ENCODE measurements around the gene ST6GAL1. TPM values are rescaled to one million over a fixed set of nuclear protein-coding genes. Genes with fewer than 3 reads are reported as not detected.
"Not testable (repeated sequence)": the region's sequence is repeated elsewhere in the genome, so short reads cannot be mapped to it uniquely, and the experiment has no call there.

The ST6GAL1 gene
- total and polyA plus RNA-seq, 4 donors, result 28.9 to 44.6 (median 34.6) TPM

DNA sequence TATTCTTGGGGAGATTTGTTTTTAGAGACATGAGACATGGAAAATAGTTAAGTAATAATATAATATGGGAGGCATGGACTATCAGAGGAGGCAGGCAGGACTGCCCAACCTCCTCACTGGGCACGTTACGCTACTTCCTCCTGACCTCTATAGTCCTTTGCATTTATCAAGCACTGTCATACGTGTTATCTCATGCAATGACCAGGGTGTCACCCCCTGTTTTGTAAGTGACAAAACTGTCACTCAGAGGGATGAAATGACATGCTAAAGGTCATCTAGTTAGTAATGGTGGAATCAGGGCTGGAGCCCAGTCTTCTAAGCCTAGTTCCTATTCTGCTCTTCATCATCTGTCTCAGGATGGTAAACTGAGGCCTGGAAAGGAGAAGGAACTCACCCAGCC is 66.7 kb downstream of the ST6GAL1 start:
- no peaks in the 10 kb centered on the region for H3K36me3 ChIP-seq (ENCODE audit: control insufficient read depth, insufficient read depth, low read length)

DNA sequence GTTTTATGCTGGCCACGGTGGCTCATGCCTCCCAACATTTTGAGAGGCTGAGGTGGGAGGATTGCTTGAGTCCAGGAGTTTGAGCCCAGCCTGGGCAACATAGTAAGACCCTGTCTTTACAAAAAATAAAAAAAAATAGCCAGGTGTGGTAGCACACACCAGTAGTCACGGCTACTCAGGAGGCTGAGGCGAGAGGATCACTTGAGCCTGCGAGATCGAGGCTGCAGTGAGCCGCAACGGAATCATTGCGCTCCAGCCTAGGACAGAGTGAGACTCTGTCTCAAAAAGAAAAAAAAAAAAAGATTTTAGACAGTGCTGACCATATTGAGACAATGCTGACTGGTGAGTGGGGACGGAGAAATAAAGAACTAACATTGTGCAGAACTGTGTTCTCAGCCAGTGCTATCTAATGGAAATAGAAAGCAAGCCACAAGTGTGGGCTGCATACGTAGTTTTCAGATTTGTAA is 67.2 kb downstream of the ST6GAL1 start:
- Histone ChIP-seq H3K9me3 (ENCODE audit: control insufficient read depth, insufficient read depth, low read length) (no peaks in the 10 kb centered on the region), H3K27me3 (ENCODE audit: control insufficient read depth, insufficient read depth, low read length) (no peaks in the 10 kb centered on the region), H3K27ac (ENCODE audit: low read depth, low read length) (no peak overlapping the region), H3K36me3 (ENCODE audit: control insufficient read depth, insufficient read depth, low read length) (no peaks in the 10 kb centered on the region), H3K4me1 (ENCODE audit: control insufficient read depth, insufficient read depth, low read length) (no peaks in the 10 kb centered on the region), H3K4me3 (ENCODE audit: low read depth, low read length) (no peak overlapping the region)
- no peak for DNase-seq (ENCODE audit: low read depth in 4 of 6, low spot score in 6 of 6)
- 93% methylated on average over 9 of the region's 10 CpGs for WGBS (ENCODE audit: insufficient coverage)

More for the DNA sequence above, 66.7 kb downstream of the ST6GAL1 start:
- Histone ChIP-seq H3K27me3 (ENCODE audit: control insufficient read depth, insufficient read depth, low read length) (no peaks in the 10 kb centered on the region), H3K27ac (ENCODE audit: low read depth, low read length) (no peak overlapping the region), H3K4me1 (ENCODE audit: control insufficient read depth, insufficient read depth, low read length) (no peaks in the 10 kb centered on the region), H3K4me3 (ENCODE audit: low read depth, low read length) (no peak overlapping the region), H3K9me3 (ENCODE audit: control insufficient read depth, insufficient read depth, low read length) (no peaks in the 10 kb centered on the region)
- DNase-seq (ENCODE audit: low read depth in 4 of 6, low spot score in 6 of 6), result no peak
- WGBS (ENCODE audit: insufficient coverage), result 83% methylated on average over 3 of the region's 3 CpGs

DNA sequence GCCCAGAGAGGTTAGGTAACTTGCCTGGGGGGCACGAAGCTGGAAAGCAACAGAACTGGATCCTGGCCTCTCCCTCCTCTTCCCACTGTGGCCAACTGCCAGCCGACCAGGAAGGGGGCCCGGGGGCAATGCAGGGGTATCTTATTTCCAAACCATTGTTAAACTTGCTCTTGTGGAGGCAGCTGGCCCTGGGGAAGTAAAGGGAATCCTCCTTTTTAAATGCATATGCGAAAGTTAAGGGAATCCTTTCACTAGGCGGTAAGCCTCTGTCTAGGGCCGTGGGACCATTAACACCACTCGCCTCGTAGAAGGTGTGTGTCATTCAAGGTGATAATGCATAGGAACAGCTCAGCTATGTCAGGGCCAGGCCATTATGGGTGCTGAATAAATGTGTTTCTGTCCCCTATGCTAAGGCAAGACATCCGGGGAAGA is 68.6 kb downstream of the ST6GAL1 start:
- Histone ChIP-seq H3K27me3 (ENCODE audit: control insufficient read depth, insufficient read depth, low read length) (no peaks in the 10 kb centered on the region), H3K27ac (ENCODE audit: low read depth, low read length) (no peak overlapping the region), H3K9me3 (ENCODE audit: control insufficient read depth, insufficient read depth, low read length) (no peaks in the 10 kb centered on the region), H3K4me1 (ENCODE audit: control insufficient read depth, insufficient read depth, low read length) (no peaks in the 10 kb centered on the region), H3K4me3 (ENCODE audit: low read depth, low read length) (no peak overlapping the region), H3K36me3 (ENCODE audit: control insufficient read depth, insufficient read depth, low read length) (no peaks in the 10 kb centered on the region)
- no peak for DNase-seq (ENCODE audit: low read depth in 4 of 6, low spot score in 6 of 6)
- 67% methylated on average over 5 of the region's 9 CpGs for WGBS (ENCODE audit: insufficient coverage)

DNA sequence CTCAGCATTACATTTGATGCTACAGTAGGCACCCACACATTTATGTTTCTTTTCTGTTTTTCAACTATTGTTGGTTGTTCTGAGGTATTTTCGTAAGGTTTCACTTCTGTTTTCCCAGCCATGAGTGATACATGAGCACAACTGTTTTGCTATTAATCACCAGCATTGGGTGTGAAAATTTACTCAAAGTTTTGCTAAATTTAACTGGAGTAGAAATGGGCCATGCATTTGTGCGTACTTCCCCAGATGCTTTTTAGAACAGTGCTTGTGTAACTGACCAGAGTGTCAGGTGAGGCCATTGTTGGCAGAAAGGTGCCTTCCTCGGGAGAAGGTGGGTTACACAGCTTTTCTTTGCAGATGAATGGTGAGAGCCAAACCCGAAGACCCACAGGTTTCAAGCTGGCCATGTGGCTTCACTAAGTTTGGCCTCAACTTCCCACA is 70.4 kb downstream of the ST6GAL1 start:
- no peak overlapping the region for H3K27ac ChIP-seq (ENCODE audit: low read depth, low read length)
- 88% methylated on average over 3 of the region's 4 CpGs for WGBS (ENCODE audit: insufficient coverage)

DNA sequence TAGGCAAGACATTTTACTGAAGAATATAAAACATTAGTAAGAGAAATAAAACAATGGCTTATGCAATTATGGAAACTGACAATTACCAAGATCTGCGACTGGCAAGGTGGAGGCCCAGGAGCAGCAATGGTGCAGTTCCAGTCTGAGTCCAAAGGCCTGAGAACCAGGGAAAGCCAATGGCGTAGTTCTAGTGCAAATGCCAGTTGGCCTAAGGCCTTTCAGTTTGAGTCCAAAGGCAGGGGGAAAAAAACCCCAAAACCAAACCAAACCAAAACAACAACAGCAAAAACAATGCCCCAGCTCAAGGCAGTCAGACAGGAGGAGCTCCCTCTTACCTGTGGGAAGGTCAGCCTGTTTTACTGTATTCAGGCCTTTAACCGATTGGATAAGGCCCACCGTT is 72.6 kb downstream of the ST6GAL1 start:
- Histone ChIP-seq H3K4me1 (ENCODE audit: control insufficient read depth, insufficient read depth, low read length) (no peaks in the 10 kb centered on the region), H3K9me3 (ENCODE audit: control insufficient read depth, insufficient read depth, low read length) (no peaks in the 10 kb centered on the region), H3K36me3 (ENCODE audit: control insufficient read depth, insufficient read depth, low read length) (no peaks in the 10 kb centered on the region), H3K27me3 (ENCODE audit: control insufficient read depth, insufficient read depth, low read length) (no peaks in the 10 kb centered on the region), H3K27ac (ENCODE audit: low read depth, low read length) (no peak overlapping the region), H3K4me3 (ENCODE audit: low read depth, low read length) (no peak overlapping the region)
- WGBS (ENCODE audit: insufficient coverage), result 90% methylated on average over 4 of the region's 4 CpGs
- DNase-seq (ENCODE audit: low read depth in 4 of 6, low spot score in 6 of 6), result no peak

More for the DNA sequence above, 70.4 kb downstream of the ST6GAL1 start:
- no peaks in the 10 kb centered on the region for H3K4me1 ChIP-seq (ENCODE audit: control insufficient read depth, insufficient read depth, low read length)
- no peak overlapping the region for H3K4me3 ChIP-seq (ENCODE audit: low read depth, low read length)
- DNase-seq (ENCODE audit: low read depth in 4 of 6, low spot score in 6 of 6), result no peak
- no peaks in the 10 kb centered on the region for H3K36me3 ChIP-seq (ENCODE audit: control insufficient read depth, insufficient read depth, low read length)
- H3K9me3 ChIP-seq (ENCODE audit: control insufficient read depth, insufficient read depth, low read length), result no peaks in the 10 kb centered on the region
- H3K27me3 ChIP-seq (ENCODE audit: control insufficient read depth, insufficient read depth, low read length), result no peaks in the 10 kb centered on the region

DNA sequence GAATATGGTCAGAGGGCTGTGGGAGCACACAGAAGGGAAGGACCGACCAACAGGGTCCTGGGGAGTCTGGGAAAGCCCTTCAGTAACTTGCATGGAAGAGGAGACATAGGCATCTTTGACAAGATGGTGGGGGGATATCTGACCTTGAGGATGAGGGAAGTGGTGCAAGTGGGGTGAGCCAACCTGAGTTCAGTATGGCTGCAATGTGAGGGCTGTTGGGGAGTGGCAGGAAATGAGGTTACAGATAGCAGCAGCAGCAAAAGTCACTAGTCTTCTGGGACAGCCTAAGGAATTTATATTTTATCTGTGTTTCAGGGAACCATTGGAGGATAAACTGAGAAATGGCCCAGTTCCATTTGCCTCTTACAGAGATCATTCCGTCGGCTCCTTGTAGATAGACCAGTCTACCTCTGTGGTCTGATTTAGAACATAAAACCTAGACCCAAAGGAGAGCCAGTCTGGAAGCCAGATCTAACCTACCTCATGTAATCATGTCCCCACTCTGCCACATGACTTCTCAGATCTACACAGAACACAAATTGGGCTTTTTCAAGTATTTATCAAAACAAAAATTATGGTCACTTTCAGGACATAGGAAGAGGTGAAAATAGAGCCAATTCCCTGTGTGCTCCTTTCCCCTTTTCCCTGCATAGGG is 75.6 kb downstream of the ST6GAL1 start:
- Histone ChIP-seq H3K9me3 (ENCODE audit: control insufficient read depth, insufficient read depth, low read length) (no peaks in the 10 kb centered on the region), H3K27ac (ENCODE audit: low read depth, low read length) (no peak overlapping the region), H3K4me3 (ENCODE audit: low read depth, low read length) (no peak overlapping the region), H3K36me3 (ENCODE audit: control insufficient read depth, insufficient read depth, low read length) (no peaks in the 10 kb centered on the region), H3K27me3 (ENCODE audit: control insufficient read depth, insufficient read depth, low read length) (no peaks in the 10 kb centered on the region), H3K4me1 (ENCODE audit: control insufficient read depth, insufficient read depth, low read length) (no peaks in the 10 kb centered on the region)
- no peak for DNase-seq (ENCODE audit: low read depth in 4 of 6, low spot score in 6 of 6)
- 93% methylated on average over 3 of the region's 3 CpGs for WGBS (ENCODE audit: insufficient coverage)

DNA sequence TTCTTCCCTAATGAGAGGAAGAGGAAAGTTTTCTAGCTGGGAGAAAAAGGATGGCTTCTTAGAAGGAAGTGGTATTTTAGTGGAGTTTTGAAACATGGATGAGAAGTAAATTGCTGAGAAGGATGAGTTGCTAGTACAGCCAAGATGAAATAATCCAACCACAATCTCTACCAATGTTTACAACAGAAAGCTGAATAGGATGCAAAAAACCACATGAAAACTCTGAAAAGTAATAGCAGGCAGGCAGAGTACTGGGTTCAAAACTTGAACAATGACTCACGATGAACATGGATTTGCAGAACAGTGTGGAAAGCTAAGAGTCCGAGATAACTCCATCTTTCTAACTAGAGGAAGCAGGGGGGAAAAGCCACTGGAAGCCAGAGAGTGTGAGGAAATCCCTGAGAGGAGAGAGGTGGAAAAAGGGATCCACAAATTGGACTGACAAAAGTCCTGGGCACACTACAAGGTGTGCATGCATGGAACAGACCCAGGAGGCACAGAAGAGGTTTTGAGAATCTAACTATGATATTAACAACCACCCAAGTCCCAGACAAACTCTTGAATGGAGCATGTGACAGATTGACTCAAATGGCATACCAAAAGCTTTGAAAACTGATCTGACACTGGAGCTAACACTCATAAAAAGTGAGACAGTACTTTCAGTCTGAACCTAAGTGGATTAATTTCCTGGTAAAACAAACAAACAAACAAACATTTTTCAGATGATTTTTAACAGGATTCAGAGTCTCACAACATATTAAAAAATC is 76.7 kb downstream of the ST6GAL1 start:
- DNase-seq (ENCODE audit: low read depth in 4 of 6, low spot score in 6 of 6), result no peak
- Histone ChIP-seq H3K27me3 (ENCODE audit: control insufficient read depth, insufficient read depth, low read length) (no peaks in the 10 kb centered on the region), H3K36me3 (ENCODE audit: control insufficient read depth, insufficient read depth, low read length) (no peaks in the 10 kb centered on the region), H3K9me3 (ENCODE audit: control insufficient read depth, insufficient read depth, low read length) (no peaks in the 10 kb centered on the region), H3K4me3 (ENCODE audit: low read depth, low read length) (no peak overlapping the region), H3K4me1 (ENCODE audit: control insufficient read depth, insufficient read depth, low read length) (no peaks in the 10 kb centered on the region), H3K27ac (ENCODE audit: low read depth, low read length) (no peak overlapping the region)
- no CpG with 5 or more reads among the region's 2 CpGs for WGBS (ENCODE audit: insufficient coverage)

DNA sequence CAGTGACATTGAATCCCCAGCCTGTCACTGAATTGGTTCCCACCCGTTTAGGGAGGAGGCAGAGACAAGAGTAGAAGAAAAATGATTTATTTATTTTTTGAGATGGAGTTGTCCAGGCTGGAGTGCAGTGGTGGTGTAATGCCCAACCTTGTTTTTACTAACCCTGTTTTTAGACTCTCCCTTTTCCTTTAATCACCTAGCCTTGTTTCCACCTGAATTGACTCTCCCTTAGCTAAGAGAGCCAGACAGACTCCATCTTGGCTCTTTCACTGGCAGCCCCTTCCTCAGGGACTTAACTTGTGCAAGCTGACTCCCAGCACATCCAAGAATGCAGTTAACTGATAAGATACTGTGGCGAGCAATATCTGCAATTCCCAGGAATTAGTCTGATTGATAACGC is 80.1 kb downstream of the ST6GAL1 start:
- not testable (repeated sequence) for H3K27me3 ChIP-seq (ENCODE audit: control insufficient read depth, insufficient read depth, low read length); H3K27ac ChIP-seq (ENCODE audit: low read depth, low read length); H3K9me3 ChIP-seq (ENCODE audit: control insufficient read depth, insufficient read depth, low read length); H3K4me3 ChIP-seq (ENCODE audit: low read depth, low read length); H3K4me1 ChIP-seq (ENCODE audit: control insufficient read depth, insufficient read depth, low read length); DNase-seq (ENCODE audit: low read depth in 4 of 6, low spot score in 6 of 6); H3K36me3 ChIP-seq (ENCODE audit: control insufficient read depth, insufficient read depth, low read length)
- WGBS (ENCODE audit: insufficient coverage), result 70% methylated on average over 3 of the region's 3 CpGs

DNA sequence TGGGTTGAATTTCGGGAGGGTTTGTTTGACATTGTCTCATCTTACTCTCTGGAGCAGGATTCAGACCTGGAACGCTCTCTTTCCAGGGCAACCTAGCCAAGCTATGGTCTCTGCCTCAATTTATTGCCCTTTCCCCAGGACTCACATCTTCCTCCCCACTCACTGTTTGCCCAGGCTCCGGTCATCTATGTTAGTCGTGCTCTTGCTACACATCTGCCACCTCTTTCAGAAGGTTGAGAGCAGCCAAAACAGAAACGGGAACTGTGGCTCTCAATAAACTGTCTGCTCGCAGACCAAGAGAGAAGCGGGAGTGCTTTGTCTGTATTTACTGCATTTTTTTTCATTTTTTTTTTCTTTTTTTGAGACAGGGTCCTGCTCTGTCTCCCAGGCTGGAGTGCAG is 81.6 kb downstream of the ST6GAL1 start:
- H3K27me3 ChIP-seq (ENCODE audit: control insufficient read depth, insufficient read depth, low read length), result no peaks in the 10 kb centered on the region
- H3K27ac ChIP-seq (ENCODE audit: low read depth, low read length), result no peak overlapping the region
- 60% methylated on average over 4 of the region's 7 CpGs for WGBS (ENCODE audit: insufficient coverage)

More for the DNA sequence above, 81.6 kb downstream of the ST6GAL1 start:
- no peak for DNase-seq (ENCODE audit: low read depth in 4 of 6, low spot score in 6 of 6)
- no peaks in the 10 kb centered on the region for H3K9me3 ChIP-seq (ENCODE audit: control insufficient read depth, insufficient read depth, low read length)
- H3K4me1 ChIP-seq (ENCODE audit: control insufficient read depth, insufficient read depth, low read length), result peaks cover 14% of the 10 kb centered on the region
- no peaks in the 10 kb centered on the region for H3K36me3 ChIP-seq (ENCODE audit: control insufficient read depth, insufficient read depth, low read length)
- H3K4me3 ChIP-seq (ENCODE audit: low read depth, low read length), result no peak overlapping the region

Data from spinal cord (tissue), 10 donors.